Measurements from ENCODE around the gene FOSL1. TPM values are rescaled to one million over a fixed set of nuclear protein-coding genes. Genes with fewer than 3 reads are reported as not detected.

The FOSL1 gene
- total and polyA plus RNA-seq, 2 of the 13 experiments (the other 11 are each of a cell fraction or from before 2014, with no cell fraction given), result 4.0 to 4.1 TPM

GRCh38 chr11:65856689-65857499 lies 43.3 kb downstream of the FOSL1 start (continued):
- TF ChIP-seq ZNF318 (CRISPR knock-in tag; IDR thresholded peaks at IDR 0.05), result no peak
- TF ChIP-seq ZNF891 (CRISPR knock-in tag; IDR thresholded peaks at IDR 0.05), result peak; percentile 78; the same call in 1 of the 2 replicates
- no peak for TF ChIP-seq FOXJ3 (CRISPR knock-in tag; IDR thresholded peaks at IDR 0.05; ENCODE audit: borderline replicate concordance)
- no peak for TF ChIP-seq TFDP1 (CRISPR knock-in tag; IDR thresholded peaks at IDR 0.05; ENCODE audit: borderline replicate concordance)
- peak; percentile 66 for TF ChIP-seq JARID2 (CRISPR knock-in tag; IDR thresholded peaks at IDR 0.05; ENCODE audit: insufficient replicate concordance)
- TF ChIP-seq SALL1 (CRISPR knock-in tag; IDR thresholded peaks at IDR 0.05), result peak; percentile 20; the same call in 1 of the 2 replicates
- peak; percentile 44; the same call in 1 of the 2 replicates for TF ChIP-seq NFKB2 (CRISPR knock-in tag; IDR thresholded peaks at IDR 0.05; ENCODE audit: borderline replicate concordance)
- TF ChIP-seq ZFY (CRISPR knock-in tag; IDR thresholded peaks at IDR 0.05), result peak; percentile 85
- TF ChIP-seq ZNF724P (CRISPR knock-in tag; IDR thresholded peaks at IDR 0.05; ENCODE audit: borderline replicate concordance), result no peak
- TF ChIP-seq ZNF574 (CRISPR knock-in tag; IDR thresholded peaks at IDR 0.05), result no peak; the same call in 1 of the 2 replicates
- no peak for TF ChIP-seq ZNF543 (CRISPR knock-in tag; IDR thresholded peaks at IDR 0.05)
- peak; percentile 57; the same call in 1 of the 2 replicates for TF ChIP-seq ZGPAT (CRISPR knock-in tag; IDR thresholded peaks at IDR 0.05)
- TF ChIP-seq POLR2G (IDR thresholded peaks at IDR 0.05; ENCODE audit: low read depth, low read length), result peak; percentile 55; the same call in 1 of the 2 replicates
- TF ChIP-seq ZNF235 (CRISPR knock-in tag; IDR thresholded peaks at IDR 0.05; ENCODE audit: borderline replicate concordance), result peak; percentile 58; the same call in 1 of the 2 replicates
